HFFc6 (cell line): ENCODE results near the gene CWC22. TPM values are rescaled to one million over a fixed set of nuclear protein-coding genes. Genes with fewer than 3 reads are reported as not detected.
"Not testable (repeated sequence)": the region's sequence is repeated elsewhere in the genome, so short reads cannot be mapped to it uniquely, and the experiment has no call there.

ENCODE experiments used
- DNase-seq: peaks from one replicate; pipeline ENCODE4 v3.0.0-alpha.2; 2018
- H3K27ac Mint-ChIP-seq: 2 replicates; pipeline ENCODE4 v1.8.0; 2020; ENCODE audit warnings: mild to moderate bottlenecking, mixed read lengths
- H3K27me3 Mint-ChIP-seq: 2 replicates; pipeline ENCODE4 v1.8.0; 2021; ENCODE audit warnings: mild to moderate bottlenecking, moderate library complexity, mixed read lengths; ENCODE audit not compliant: insufficient read depth
- H3K36me3 Mint-ChIP-seq: 2 replicates; pipeline ENCODE4 v1.8.0; 2021; ENCODE audit warnings: low read depth, mixed read lengths
- H3K4me1 Mint-ChIP-seq: 2 replicates; pipeline ENCODE4 v1.8.0; 2020; ENCODE audit warnings: low read depth, mixed read lengths
- H3K4me3 Mint-ChIP-seq: 2 replicates; pipeline ENCODE4 v1.8.0; 2020; ENCODE audit warnings: mild to moderate bottlenecking, moderate library complexity, mixed read lengths
- H3K9me3 Mint-ChIP-seq: 2 replicates; pipeline ENCODE4 v1.8.0; 2020; ENCODE audit warnings: mild to moderate bottlenecking, mixed read lengths
- CTCF ChIP-seq: fragments of 200-600 bp; sonication (generic); IDR thresholded peaks from 2 replicates; pipeline ENCODE4 v1.5.0; 2021; ENCODE audit warnings: antibody characterized with exemption, mild to moderate bottlenecking
- total RNA-seq, 6 experiments: library from RNA; stranded (reverse); fragmentation: NEBNext Ultra II Directional; extraction: Animal tissue kit (Norgen Biotek cat#: 25700); gene quantifications; 2 replicates in 1 of 6; 3 replicates in 5 of 6; pipeline ENCODE4 v1.2.3, GENCODE V29; 2021

The CWC22 gene
- total RNA-seq, 6 experiments from 2014 or later: 15.5 to 19.2 (median 16.8) TPM

DNA sequence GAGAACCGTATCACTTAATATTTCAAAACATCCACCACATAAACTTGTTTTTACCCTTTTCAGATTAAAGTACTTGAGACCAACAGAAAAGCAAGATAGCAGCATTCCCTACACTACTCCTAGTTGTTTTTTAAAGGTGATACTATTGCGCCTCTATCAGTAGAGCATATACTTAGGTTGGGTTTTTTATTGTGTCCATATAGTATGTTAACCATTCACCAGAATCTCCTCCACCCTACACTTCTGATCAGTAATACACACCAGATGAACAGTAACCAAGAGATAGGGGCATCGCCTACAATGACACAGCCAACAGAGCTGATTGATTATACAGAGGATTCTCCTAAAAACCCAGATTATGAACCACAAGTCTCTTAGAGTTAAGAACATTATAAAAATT lies 75.6 kb downstream of the CWC22 start:
- no peaks in the 10 kb centered on the region for H3K27me3 Mint-ChIP-seq

DNA sequence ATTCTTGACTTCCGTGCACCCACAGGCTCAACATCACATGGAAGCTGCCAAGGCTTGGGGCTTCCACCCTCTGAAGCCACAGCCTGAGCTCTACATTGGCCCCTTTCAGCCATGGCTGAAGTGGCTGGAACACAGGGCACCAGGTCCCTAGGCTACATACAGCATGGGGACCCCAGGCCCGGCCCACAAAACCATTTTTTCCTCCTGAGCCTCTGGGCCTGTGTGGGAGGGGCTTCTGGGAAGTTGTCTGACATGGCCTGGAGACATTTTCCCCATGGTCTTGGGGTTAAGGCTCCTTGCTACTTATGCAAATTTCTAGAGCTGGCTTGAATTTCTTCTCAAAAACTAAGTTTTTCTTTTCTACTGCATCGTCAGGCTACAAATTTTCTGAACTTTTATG lies 77.1 kb downstream of the CWC22 start:
- not testable (repeated sequence) for H3K27me3 Mint-ChIP-seq, H3K27ac Mint-ChIP-seq, H3K4me1 Mint-ChIP-seq, DNase-seq, H3K4me3 Mint-ChIP-seq
- Mint-ChIP-seq H3K36me3 (peaks cover 34% of the 10 kb centered on the region), H3K9me3 (peaks cover 33% of the 10 kb centered on the region)

More for the DNA sequence above, 75.6 kb downstream of the CWC22 start:
- no peak overlapping the region for H3K4me3 Mint-ChIP-seq
- no peak for DNase-seq
- H3K9me3 Mint-ChIP-seq: peaks cover 23% of the 10 kb centered on the region
- H3K36me3 Mint-ChIP-seq: peaks cover 27% of the 10 kb centered on the region
- peaks cover 15% of the 10 kb centered on the region for H3K4me1 Mint-ChIP-seq
- no peak overlapping the region for H3K27ac Mint-ChIP-seq
- no peak for TF ChIP-seq CTCF

GRCh38 chr2:179927041-179927440 lies 80.1 kb downstream of the CWC22 start:
- H3K27ac Mint-ChIP-seq: no peak overlapping the region
- peak; percentile 9 for DNase-seq
- peaks cover 30% of the 10 kb centered on the region for H3K36me3 Mint-ChIP-seq
- no peak for TF ChIP-seq CTCF
- H3K4me1 Mint-ChIP-seq: peaks cover 6% of the 10 kb centered on the region; the same call in 1 of the 2 replicates
- peaks cover 33% of the 10 kb centered on the region for H3K9me3 Mint-ChIP-seq
- H3K4me3 Mint-ChIP-seq: no peak overlapping the region
- H3K27me3 Mint-ChIP-seq: no peaks in the 10 kb centered on the region; the same call in 1 of the 2 replicates

GRCh38 chr2:179925713-179926112 lies 81.4 kb downstream of the CWC22 start:
- no peaks in the 10 kb centered on the region; the same call in 1 of the 2 replicates for H3K27me3 Mint-ChIP-seq
- no peak for TF ChIP-seq CTCF
- H3K36me3 Mint-ChIP-seq: peaks cover 27% of the 10 kb centered on the region
- peaks cover 6% of the 10 kb centered on the region; the same call in 1 of the 2 replicates for H3K4me1 Mint-ChIP-seq
- peaks cover 30% of the 10 kb centered on the region for H3K9me3 Mint-ChIP-seq
- no peak for DNase-seq
- no peak overlapping the region for H3K27ac Mint-ChIP-seq
- no peak overlapping the region for H3K4me3 Mint-ChIP-seq

- H3K4me3 Mint-ChIP-seq: no peak overlapping the region
- no peaks in the 10 kb centered on the region for H3K9me3 Mint-ChIP-seq
- no peaks in the 10 kb centered on the region; the same call in 1 of the 2 replicates for H3K27me3 Mint-ChIP-seq
- peaks cover 9% of the 10 kb centered on the region for H3K4me1 Mint-ChIP-seq
- no peak for TF ChIP-seq CTCF
- no peaks in the 10 kb centered on the region for H3K36me3 Mint-ChIP-seq
- H3K27ac Mint-ChIP-seq: no peak overlapping the region
- peak; percentile 36 for DNase-seq
Observed at GRCh38 chr2:179917272-179917671, 89.8 kb downstream of the CWC22 start.

- H3K4me1 Mint-ChIP-seq: peaks cover 9% of the 10 kb centered on the region
- no peak overlapping the region for H3K27ac Mint-ChIP-seq
- H3K4me3 Mint-ChIP-seq: no peak overlapping the region
- TF ChIP-seq CTCF: no peak
- DNase-seq: no peak
- H3K9me3 Mint-ChIP-seq: no peaks in the 10 kb centered on the region
- H3K36me3 Mint-ChIP-seq: no peaks in the 10 kb centered on the region
- H3K27me3 Mint-ChIP-seq: no peaks in the 10 kb centered on the region; the same call in 1 of the 2 replicates
Observed at GRCh38 chr2:179915395-179915992, 91.6 kb downstream of the CWC22 start.
